Breast epithelium (tissue), 3 donors: Measurements from ENCODE around the gene PALLD.

Source experiments
- CTCF ChIP-seq, 3 donors: fragments of 450-650 bp; IDR thresholded peaks; one replicate each; pipeline ENCODE4 v1.5.1; 2016 to 2017; ENCODE audit warnings: antibody characterized with exemption in 3 of 3, mild to moderate bottlenecking in 3 of 3, moderate library complexity in 3 of 3
- POLR2A ChIP-seq: fragments of 450-650 bp; IDR thresholded peaks from one replicate; pipeline ENCODE4 v1.6.1; 2016; ENCODE audit warnings: antibody characterized with exemption, mild to moderate bottlenecking, moderate library complexity
- POLR2AphosphoS5 ChIP-seq, 3 donors: sonication (generic); formaldehyde crosslinking; IDR thresholded peaks; one replicate each; pipeline ENCODE4 v1.6.1; 2017; ENCODE audit warnings: antibody characterized with exemption in 3 of 3

GRCh38 chr4:168623484-168623883, 126.6 kb downstream of the PALLD start:
- TF ChIP-seq CTCF (IDR thresholded peaks at IDR 0.05) (no peak), POLR2A (no peak), POLR2AphosphoS5 (IDR thresholded peaks at IDR 0.05) (no peak)
